Endothelial cell of umbilical vein (primary cell): Measurements from ENCODE around the gene MAGEB4. TPM values are rescaled to one million over a fixed set of nuclear protein-coding genes. Genes with fewer than 3 reads are reported as not detected.
"Not testable (repeated sequence)": the region's sequence is repeated elsewhere in the genome, so short reads cannot be mapped to it uniquely, and the experiment has no call there.

Source experiments
- Bru-seq: library from RNA; stranded (reverse); fragments of 400-500 nt; gene quantifications from one replicate; lab custom pipeline; 2021; lab: Mats Ljungman, UMichigan
- BruChase-seq, 2 experiments: library from RNA; stranded (reverse); fragments of 400-500 nt; gene quantifications; one replicate each; lab custom pipeline; 2021; lab: Mats Ljungman, UMichigan
- BruUV-seq: library from RNA; stranded (reverse); fragments of 400-500 nt; replicated peaks from 2 replicates; lab custom pipeline; 2021; lab: Mats Ljungman, UMichigan
- CTCF ChIA-PET: fragments of 300-600, 350-600 bp; sonication (Branson Sonifier 250); formaldehyde crosslinking; loops from one replicate; lab custom pipeline; 2021; ENCODE audit warnings: antibody characterized with exemption, inconsistent platforms; lab: Charles Lee
- POLR2A ChIA-PET: fragments of 300-600, 350-600 bp; sonication (Branson Sonifier 250); formaldehyde crosslinking; loops from one replicate; lab custom pipeline; 2021; ENCODE audit warnings: antibody characterized with exemption, inconsistent platforms; lab: Charles Lee
- DNase-seq: peaks from one replicate; pipeline ENCODE4 v3.0.0-alpha.2; 2011; ENCODE audit warnings: low read depth, low spot score
- FAIRE-seq: peaks from 2 replicates; lab custom pipeline; 2011; peaks lifted over from hg19 to GRCh38; lab: Jason Lieb, UNC
- H2AFZ ChIP-seq: 2 replicates; pipeline ENCODE4 v1.6.0; 2012; ENCODE audit warnings: low read depth, low read length, control low read depth, inconsistent platforms
- H3K27ac ChIP-seq: 2 replicates; pipeline ENCODE4 v1.5.1; 2011; ENCODE audit warnings: low read depth, mild to moderate bottlenecking, control low read depth, low read length, moderate library complexity; ENCODE audit not compliant: insufficient read depth
- H3K27me3 ChIP-seq, 2 experiments: 2 replicates each; pipeline versions ENCODE4 v1.6.0 to v1.6.1; 2011; ENCODE audit warnings: low read length in 2 of 2, mixed read lengths in 1 of 2; ENCODE audit not compliant: control insufficient read depth in 2 of 2, insufficient read depth in 2 of 2
- H3K36me3 ChIP-seq, 2 experiments: 2 replicates in 1 of 2; 3 replicates in 1 of 2; pipeline ENCODE4 v1.5.1; 2011; ENCODE audit warnings: low read length in 2 of 2, mild to moderate bottlenecking in 1 of 2, moderate library complexity in 1 of 2; ENCODE audit not compliant: control insufficient read depth in 2 of 2, insufficient read depth in 2 of 2; ENCODE audit errors: extremely low read depth in 1 of 2
- H3K4me1 ChIP-seq: 3 replicates; pipeline ENCODE4 v1.5.1; 2011; ENCODE audit warnings: mild to moderate bottlenecking, low read length; ENCODE audit not compliant: control insufficient read depth, insufficient read depth; ENCODE audit errors: extremely low read depth
- H3K4me2 ChIP-seq: 2 replicates; pipeline ENCODE4 v1.6.1; 2011; ENCODE audit warnings: low read length, control low read depth, mixed read lengths; ENCODE audit not compliant: insufficient read depth
- H3K4me3 ChIP-seq, 3 experiments: fragments of 200-600 bp in 1 of 3; sonication (generic), shearing (Covaris generic) in 1 of 3; replicated peaks in 1 of 3; 2 replicates each; pipeline ENCODE4 v1.5.1; 2011 to 2016; ENCODE audit warnings: control low read depth in 3 of 3, low read length in 3 of 3, mild to moderate bottlenecking in 2 of 3, inconsistent platforms in 1 of 3, low read depth in 1 of 3, moderate library complexity in 1 of 3; ENCODE audit not compliant: insufficient read depth in 1 of 3
- H3K79me2 ChIP-seq: 2 replicates; pipeline ENCODE4 v1.6.0; 2012; ENCODE audit warnings: low read length, inconsistent platforms; ENCODE audit not compliant: control insufficient read depth, insufficient read depth
- H3K9ac ChIP-seq: replicated peaks from 2 replicates; pipeline ENCODE3; 2011; ENCODE audit warnings: low read length, control low read depth; ENCODE audit not compliant: insufficient read depth; ENCODE audit errors: extremely low read depth
- H3K9me1 ChIP-seq: replicated peaks from 3 replicates; pipeline ENCODE4 v1.6.0; 2011; ENCODE audit warnings: mild to moderate bottlenecking, low read length; ENCODE audit not compliant: control insufficient read depth, insufficient read depth; ENCODE audit errors: extremely low read depth
- H3K9me3 ChIP-seq: replicated peaks from 2 replicates; pipeline ENCODE4 v1.5.1; 2012; ENCODE audit warnings: low read length, inconsistent platforms; ENCODE audit not compliant: control insufficient read depth, insufficient read depth
- H4K20me1 ChIP-seq: replicated peaks from 2 replicates; pipeline ENCODE3; 2011; ENCODE audit warnings: mild to moderate bottlenecking, low read length; ENCODE audit not compliant: control insufficient read depth, insufficient read depth; ENCODE audit errors: extremely low read depth
- EZH2 ChIP-seq: IDR thresholded peaks from 2 replicates; pipeline ENCODE4 v1.6.1; 2012; ENCODE audit warnings: borderline replicate concordance, low read depth, mild to moderate bottlenecking, moderate library complexity, low read length, inconsistent platforms; ENCODE audit not compliant: severe bottlenecking
- FOS ChIP-seq: IDR thresholded peaks from 2 replicates; pipeline ENCODE4 v1.6.1; 2011; ENCODE audit warnings: mild to moderate bottlenecking, low read length, moderate library complexity, borderline replicate concordance; ENCODE audit not compliant: insufficient read depth
- GATA2 ChIP-seq: IDR thresholded peaks from 2 replicates; pipeline ENCODE4 v1.7.0; 2011; ENCODE audit warnings: low read depth, mild to moderate bottlenecking, moderate library complexity, mixed read lengths, low read length; ENCODE audit not compliant: insufficient read length, insufficient read depth
- JUN ChIP-seq: IDR thresholded peaks from 2 replicates; pipeline ENCODE4 v1.6.1; 2011; ENCODE audit warnings: borderline replicate concordance, low read depth; ENCODE audit not compliant: insufficient read length, insufficient read depth
- MAX ChIP-seq: IDR thresholded peaks from 2 replicates; pipeline ENCODE4 v1.6.1; 2011; ENCODE audit not compliant: insufficient read depth, insufficient read length
- MYC ChIP-seq: IDR thresholded peaks from one replicate; pipeline ENCODE4 v1.6.1; 2011; ENCODE audit warnings: mild to moderate bottlenecking, low read depth, low read length
- POLR2A ChIP-seq: IDR thresholded peaks from 2 replicates; pipeline ENCODE4 v1.6.1; 2012; ENCODE audit warnings: low read depth, mild to moderate bottlenecking, control low read depth, low read length
- POLR2AphosphoS5 ChIP-seq: IDR thresholded peaks from 2 replicates; pipeline ENCODE4 v1.6.1; 2012; ENCODE audit warnings: low read depth, mild to moderate bottlenecking, control low read depth, low read length, moderate library complexity; ENCODE audit not compliant: insufficient read depth
- dilution Hi-C: fragments of 300-500 bp; cut with MboI; formaldehyde crosslinking; loops from one replicate; pipeline ENCODE4 v1.15.0; 2019; ENCODE audit warnings: low sequenced_read_pairs; ENCODE audit not compliant: extremely low pct_ligation_motif_present
- intact Hi-C: fragments of 100-400 bp; cut with micrococcal nuclease; formaldehyde crosslinking; loops from one replicate; pipeline ENCODE4 v1.10.0; 2022
- long read RNA-seq: library from polyadenylated mRNA; stranded (forward); transcript quantifications from one replicate; pipeline ENCODE4 v2.0.0, GENCODE V29; 2021
- polyA minus RNA-seq, 3 experiments: library from RNA; depleted of rRNA, polyadenylated mRNA; stranded (reverse); fragments of >200 nt; gene quantifications; 1 replicate in 1 of 3; 2 replicates in 2 of 3; pipeline ENCODE4 v1.2.3, GENCODE V29; 2011
- polyA plus RNA-seq, 4 experiments: library from polyadenylated mRNA; depleted of rRNA in 3 of 4; stranded (reverse) in 3 of 4; unstranded in 1 of 4; fragments of >200 nt; gene quantifications; 2 replicates each; pipeline versions ENCODE4 v1.2.1 to v1.2.3, GENCODE V29; 2011 to 2012; ENCODE audit warnings: missing spikeins in 1 of 4
- total RNA-seq: library from RNA; stranded (reverse); gene quantifications from 2 replicates; pipeline ENCODE4 v1.2.3, GENCODE V29; 2021

The MAGEB4 gene
- total RNA-seq (not detected in 2 replicates), polyA plus RNA-seq (not detected in 2 replicates), polyA minus RNA-seq (not detected in 2 replicates), Bru-seq, nascent RNA (not detected), BruChase-seq, experiment 1, labeled RNA remaining after a 6-hour chase (not detected), BruChase-seq, experiment 2, labeled RNA remaining after a 2-hour chase (not detected)
- not detected in 2 replicates for polyA plus RNA-seq (2011; cell fraction: cytosol; rRNA removed)
- polyA plus RNA-seq (2011; cell fraction: nucleus; rRNA removed) = not detected in 2 replicates
- polyA plus RNA-seq (2012) = not detected in 2 replicates
- not detected for polyA minus RNA-seq (2011; cell fraction: cytosol; rRNA and poly(A)+ RNA removed)
- not detected in 2 replicates for polyA minus RNA-seq (2011; cell fraction: nucleus; rRNA and poly(A)+ RNA removed)
- long read RNA-seq = 0 reads

- POLR2A ChIA-PET = no interaction called here
These were observed at the start of gene MAGEB4 for GRCh38 chrX:30241724-30242415. Gene MAGEB4 (plus strand): TSS chrX:30242000. CDS start chrX:30242136, 136 bp downstream.

GRCh38 chrX:30193910-30194309 is 47.9 kb upstream of the MAGEB4 start:
- dilution Hi-C loops, FAIRE-seq, H3K9me1 ChIP-seq, POLR2A ChIA-PET, H3K27me3 ChIP-seq, H3K9me3 ChIP-seq, DNase-seq, CTCF ChIA-PET, intact Hi-C loops, BruUV-seq, H2AFZ ChIP-seq, H3K4me1 ChIP-seq, H3K9ac ChIP-seq, H3K4me3 ChIP-seq, H3K4me2 ChIP-seq, H3K27ac ChIP-seq, H3K36me3 ChIP-seq, H3K79me2 ChIP-seq, H4K20me1 ChIP-seq: not testable (repeated sequence)

More at GRCh38 chrX:30241724-30242415, at the start of gene MAGEB4:
- Histone ChIP-seq H3K27me3 (no peaks in the 10 kb centered on the region), H2AFZ (no peak within 1 kb of the TSS), H3K79me2 (no peaks in the 10 kb centered on the region), H3K9ac (no peak within 1 kb of the TSS), H3K9me1 (no peaks in the 10 kb centered on the region), H3K9me3 (no peaks in the 10 kb centered on the region), H3K4me1 (no peaks in the 10 kb centered on the region), H3K4me3 (no peak within 1 kb of the TSS), H3K36me3 (no peaks in the 10 kb centered on the region), H3K4me2 (no peak within 1 kb of the TSS), H4K20me1 (no peaks in the 10 kb centered on the region), H3K27ac (no peak within 1 kb of the TSS)
- CTCF ChIA-PET = no interaction called here
- dilution Hi-C loops (no loop called here), intact Hi-C loops (no loop called here)
- DNase-seq (no peak), FAIRE-seq (no peak)
- no peak for TF ChIP-seq POLR2A
- no peak for TF ChIP-seq JUN
- no peak for TF ChIP-seq POLR2AphosphoS5
- TF ChIP-seq MYC = no peak
- TF ChIP-seq EZH2 = no peak
- TF ChIP-seq GATA2 = no peak
- no peak for TF ChIP-seq MAX
- no peak for TF ChIP-seq FOS
- BruUV-seq = no TSS peak
